Endothelial cell of umbilical vein (primary cell): ENCODE measurements around the gene FMN1. TPM values are rescaled to one million over a fixed set of nuclear protein-coding genes. Genes with fewer than 3 reads are reported as not detected.

ENCODE experiments used
- BruUV-seq: library from RNA; stranded (reverse); fragments of 400-500 nt; replicated peaks from 2 replicates; lab custom pipeline; 2021; lab: Mats Ljungman, UMichigan
- CTCF ChIA-PET: fragments of 300-600, 350-600 bp; sonication (Branson Sonifier 250); formaldehyde crosslinking; loops from one replicate; lab custom pipeline; 2021; ENCODE audit warnings: antibody characterized with exemption, inconsistent platforms; lab: Charles Lee
- POLR2A ChIA-PET: fragments of 300-600, 350-600 bp; sonication (Branson Sonifier 250); formaldehyde crosslinking; loops from one replicate; lab custom pipeline; 2021; ENCODE audit warnings: antibody characterized with exemption, inconsistent platforms; lab: Charles Lee
- DNase-seq: peaks from one replicate; pipeline ENCODE4 v3.0.0-alpha.2; 2011; ENCODE audit warnings: low read depth, low spot score
- FAIRE-seq: peaks from 2 replicates; lab custom pipeline; 2011; peaks lifted over from hg19 to GRCh38; lab: Jason Lieb, UNC
- H2AFZ ChIP-seq: 2 replicates; pipeline ENCODE4 v1.6.0; 2012; ENCODE audit warnings: low read depth, low read length, control low read depth, inconsistent platforms
- H3K27ac ChIP-seq: 2 replicates; pipeline ENCODE4 v1.5.1; 2011; ENCODE audit warnings: low read depth, mild to moderate bottlenecking, control low read depth, low read length, moderate library complexity; ENCODE audit not compliant: insufficient read depth
- H3K27me3 ChIP-seq, 2 experiments: 2 replicates each; pipeline versions ENCODE4 v1.6.0 to v1.6.1; 2011; ENCODE audit warnings: low read length in 2 of 2, mixed read lengths in 1 of 2; ENCODE audit not compliant: control insufficient read depth in 2 of 2, insufficient read depth in 2 of 2
- H3K36me3 ChIP-seq, 2 experiments: 2 replicates in 1 of 2; 3 replicates in 1 of 2; pipeline ENCODE4 v1.5.1; 2011; ENCODE audit warnings: low read length in 2 of 2, mild to moderate bottlenecking in 1 of 2, moderate library complexity in 1 of 2; ENCODE audit not compliant: control insufficient read depth in 2 of 2, insufficient read depth in 2 of 2; ENCODE audit errors: extremely low read depth in 1 of 2
- H3K4me1 ChIP-seq: 3 replicates; pipeline ENCODE4 v1.5.1; 2011; ENCODE audit warnings: mild to moderate bottlenecking, low read length; ENCODE audit not compliant: control insufficient read depth, insufficient read depth; ENCODE audit errors: extremely low read depth
- H3K4me2 ChIP-seq: 2 replicates; pipeline ENCODE4 v1.6.1; 2011; ENCODE audit warnings: low read length, control low read depth, mixed read lengths; ENCODE audit not compliant: insufficient read depth
- H3K4me3 ChIP-seq, 3 experiments: fragments of 200-600 bp in 1 of 3; sonication (generic), shearing (Covaris generic) in 1 of 3; replicated peaks in 1 of 3; 2 replicates each; pipeline ENCODE4 v1.5.1; 2011 to 2016; ENCODE audit warnings: control low read depth in 3 of 3, low read length in 3 of 3, mild to moderate bottlenecking in 2 of 3, inconsistent platforms in 1 of 3, low read depth in 1 of 3, moderate library complexity in 1 of 3; ENCODE audit not compliant: insufficient read depth in 1 of 3
- H3K79me2 ChIP-seq: 2 replicates; pipeline ENCODE4 v1.6.0; 2012; ENCODE audit warnings: low read length, inconsistent platforms; ENCODE audit not compliant: control insufficient read depth, insufficient read depth
- H3K9ac ChIP-seq: replicated peaks from 2 replicates; pipeline ENCODE3; 2011; ENCODE audit warnings: low read length, control low read depth; ENCODE audit not compliant: insufficient read depth; ENCODE audit errors: extremely low read depth
- H3K9me1 ChIP-seq: replicated peaks from 3 replicates; pipeline ENCODE4 v1.6.0; 2011; ENCODE audit warnings: mild to moderate bottlenecking, low read length; ENCODE audit not compliant: control insufficient read depth, insufficient read depth; ENCODE audit errors: extremely low read depth
- H3K9me3 ChIP-seq: replicated peaks from 2 replicates; pipeline ENCODE4 v1.5.1; 2012; ENCODE audit warnings: low read length, inconsistent platforms; ENCODE audit not compliant: control insufficient read depth, insufficient read depth
- H4K20me1 ChIP-seq: replicated peaks from 2 replicates; pipeline ENCODE3; 2011; ENCODE audit warnings: mild to moderate bottlenecking, low read length; ENCODE audit not compliant: control insufficient read depth, insufficient read depth; ENCODE audit errors: extremely low read depth
- EZH2 ChIP-seq: IDR thresholded peaks from 2 replicates; pipeline ENCODE4 v1.6.1; 2012; ENCODE audit warnings: borderline replicate concordance, low read depth, mild to moderate bottlenecking, moderate library complexity, low read length, inconsistent platforms; ENCODE audit not compliant: severe bottlenecking
- GATA2 ChIP-seq: IDR thresholded peaks from 2 replicates; pipeline ENCODE4 v1.7.0; 2011; ENCODE audit warnings: low read depth, mild to moderate bottlenecking, moderate library complexity, mixed read lengths, low read length; ENCODE audit not compliant: insufficient read length, insufficient read depth
- MYC ChIP-seq: IDR thresholded peaks from one replicate; pipeline ENCODE4 v1.6.1; 2011; ENCODE audit warnings: mild to moderate bottlenecking, low read depth, low read length
- POLR2A ChIP-seq: IDR thresholded peaks from 2 replicates; pipeline ENCODE4 v1.6.1; 2012; ENCODE audit warnings: low read depth, mild to moderate bottlenecking, control low read depth, low read length
- dilution Hi-C: fragments of 300-500 bp; cut with MboI; formaldehyde crosslinking; loops from one replicate; pipeline ENCODE4 v1.15.0; 2019; ENCODE audit warnings: low sequenced_read_pairs; ENCODE audit not compliant: extremely low pct_ligation_motif_present
- intact Hi-C: fragments of 100-400 bp; cut with micrococcal nuclease; formaldehyde crosslinking; loops from one replicate; pipeline ENCODE4 v1.10.0; 2022
- polyA plus RNA-seq, 4 experiments: library from polyadenylated mRNA; depleted of rRNA in 3 of 4; stranded (reverse) in 3 of 4; unstranded in 1 of 4; fragments of >200 nt; gene quantifications; 2 replicates each; pipeline versions ENCODE4 v1.2.1 to v1.2.3, GENCODE V29; 2011 to 2012; ENCODE audit warnings: missing spikeins in 1 of 4
- total RNA-seq: library from RNA; stranded (reverse); gene quantifications from 2 replicates; pipeline ENCODE4 v1.2.3, GENCODE V29; 2021
- TF ChIP-seq, protein P1 (sequence below): IDR thresholded peaks from 2 replicates; pipeline ENCODE4 v1.6.1; 2011; ENCODE audit not compliant: insufficient read depth, insufficient read length
- TF ChIP-seq, protein P2 (sequence below), 2 donors: IDR thresholded peaks; 1 replicate in 1 of 2; 2 replicates in 1 of 2; pipeline ENCODE4 v1.5.1; 2011; ENCODE audit warnings: low read length in 2 of 2, mild to moderate bottlenecking in 2 of 2, moderate library complexity in 2 of 2, control low read depth in 1 of 2, inconsistent platforms in 1 of 2, low read depth in 1 of 2; ENCODE audit not compliant: insufficient read depth in 1 of 2; ENCODE audit errors: extremely low read depth in 1 of 2

FMN1 gene
- total and polyA plus RNA-seq, 2 donors (not counting 3 experiments of a cell fraction or from before 2014, with no cell fraction given) = 0.01 to 0.29 TPM

DNA sequence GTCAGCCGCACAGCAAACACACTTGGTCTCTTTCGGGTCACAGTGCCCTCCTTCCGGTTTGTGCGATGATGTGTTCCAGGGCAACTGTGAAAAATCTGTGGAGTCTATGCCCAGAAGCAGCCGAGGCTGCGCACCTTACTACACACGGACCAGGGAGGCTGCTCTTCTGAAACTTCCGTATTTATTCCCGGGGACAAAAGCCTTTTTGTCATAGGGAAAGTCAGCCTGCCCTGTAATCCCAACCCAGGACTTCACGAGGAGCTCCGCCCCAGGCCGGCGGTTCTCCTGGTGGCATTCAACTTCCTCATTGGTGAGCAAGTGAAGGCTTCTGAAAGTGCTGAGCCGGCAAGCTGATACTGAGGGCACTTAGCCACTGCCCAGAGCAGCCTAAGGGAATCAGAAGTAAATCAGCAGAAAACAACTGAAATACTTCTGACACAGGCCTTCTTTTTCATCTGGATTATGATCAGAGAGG lies 126.5 kb downstream of the FMN1 start:
- no peak for DNase-seq
- FAIRE-seq = no peak

More for the DNA sequence above, 126.5 kb downstream of the FMN1 start:
- H3K4me1 ChIP-seq = peaks cover 4% of the 10 kb centered on the region
- BruUV-seq = no TSS peak
- H3K9me1 ChIP-seq = no peaks in the 10 kb centered on the region
- CTCF ChIA-PET = interaction anchor here (1.7 kb wide), 1 partner anchor 19 kb away, joined by 8 read pairs; no protein-coding TSS in a partner anchor
- no peak overlapping the region for H3K27ac ChIP-seq
- intact Hi-C loops = loop anchor here (2.0 to 5.0 kb wide), 2 partner anchors 19 to 46 kb away; no protein-coding TSS in a partner anchor
- peaks cover 3% of the 10 kb centered on the region in 2 experiments for H3K27me3 ChIP-seq
- H3K9me3 ChIP-seq = no peaks in the 10 kb centered on the region
- TF ChIP-seq, protein P1, sequence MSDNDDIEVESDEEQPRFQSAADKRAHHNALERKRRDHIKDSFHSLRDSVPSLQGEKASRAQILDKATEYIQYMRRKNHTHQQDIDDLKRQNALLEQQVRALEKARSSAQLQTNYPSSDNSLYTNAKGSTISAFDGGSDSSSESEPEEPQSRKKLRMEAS = no peak
- TF ChIP-seq GATA2 (no peak), POLR2A (no peak), MYC (no peak), EZH2 (no peak)
- TF ChIP-seq, protein P2, sequence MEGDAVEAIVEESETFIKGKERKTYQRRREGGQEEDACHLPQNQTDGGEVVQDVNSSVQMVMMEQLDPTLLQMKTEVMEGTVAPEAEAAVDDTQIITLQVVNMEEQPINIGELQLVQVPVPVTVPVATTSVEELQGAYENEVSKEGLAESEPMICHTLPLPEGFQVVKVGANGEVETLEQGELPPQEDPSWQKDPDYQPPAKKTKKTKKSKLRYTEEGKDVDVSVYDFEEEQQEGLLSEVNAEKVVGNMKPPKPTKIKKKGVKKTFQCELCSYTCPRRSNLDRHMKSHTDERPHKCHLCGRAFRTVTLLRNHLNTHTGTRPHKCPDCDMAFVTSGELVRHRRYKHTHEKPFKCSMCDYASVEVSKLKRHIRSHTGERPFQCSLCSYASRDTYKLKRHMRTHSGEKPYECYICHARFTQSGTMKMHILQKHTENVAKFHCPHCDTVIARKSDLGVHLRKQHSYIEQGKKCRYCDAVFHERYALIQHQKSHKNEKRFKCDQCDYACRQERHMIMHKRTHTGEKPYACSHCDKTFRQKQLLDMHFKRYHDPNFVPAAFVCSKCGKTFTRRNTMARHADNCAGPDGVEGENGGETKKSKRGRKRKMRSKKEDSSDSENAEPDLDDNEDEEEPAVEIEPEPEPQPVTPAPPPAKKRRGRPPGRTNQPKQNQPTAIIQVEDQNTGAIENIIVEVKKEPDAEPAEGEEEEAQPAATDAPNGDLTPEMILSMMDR (IDR thresholded peaks at IDR 0.05; ENCODE audit: extremely low read depth in 1 of 2, insufficient read depth in 1 of 2, low read depth in 1 of 2, low read length in 2 of 2) = no peak
- no peak overlapping the region for H2AFZ ChIP-seq
- dilution Hi-C loops = no loop called here
- POLR2A ChIA-PET = no interaction called here
- H3K36me3 ChIP-seq = no peaks in the 10 kb centered on the region
- H3K4me3 ChIP-seq = no peak overlapping the region
- no peaks in the 10 kb centered on the region for H3K79me2 ChIP-seq
- H3K9ac ChIP-seq = no peak overlapping the region
- no peak overlapping the region for H3K4me2 ChIP-seq
- no peaks in the 10 kb centered on the region for H4K20me1 ChIP-seq
